Measurements from ENCODE around the gene APBA2.

GRCh38 chr15:29018995-29019976, 133.5 kb downstream of the APBA2 start:
- TF ChIP-seq POLR2A (IDR thresholded peaks at IDR 0.05), result no peak
- TF ChIP-seq, protein P1, sequence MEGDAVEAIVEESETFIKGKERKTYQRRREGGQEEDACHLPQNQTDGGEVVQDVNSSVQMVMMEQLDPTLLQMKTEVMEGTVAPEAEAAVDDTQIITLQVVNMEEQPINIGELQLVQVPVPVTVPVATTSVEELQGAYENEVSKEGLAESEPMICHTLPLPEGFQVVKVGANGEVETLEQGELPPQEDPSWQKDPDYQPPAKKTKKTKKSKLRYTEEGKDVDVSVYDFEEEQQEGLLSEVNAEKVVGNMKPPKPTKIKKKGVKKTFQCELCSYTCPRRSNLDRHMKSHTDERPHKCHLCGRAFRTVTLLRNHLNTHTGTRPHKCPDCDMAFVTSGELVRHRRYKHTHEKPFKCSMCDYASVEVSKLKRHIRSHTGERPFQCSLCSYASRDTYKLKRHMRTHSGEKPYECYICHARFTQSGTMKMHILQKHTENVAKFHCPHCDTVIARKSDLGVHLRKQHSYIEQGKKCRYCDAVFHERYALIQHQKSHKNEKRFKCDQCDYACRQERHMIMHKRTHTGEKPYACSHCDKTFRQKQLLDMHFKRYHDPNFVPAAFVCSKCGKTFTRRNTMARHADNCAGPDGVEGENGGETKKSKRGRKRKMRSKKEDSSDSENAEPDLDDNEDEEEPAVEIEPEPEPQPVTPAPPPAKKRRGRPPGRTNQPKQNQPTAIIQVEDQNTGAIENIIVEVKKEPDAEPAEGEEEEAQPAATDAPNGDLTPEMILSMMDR (IDR thresholded peaks at IDR 0.05), result no peak

All from transverse colon (tissue), 3 donors.